HG03457 (cell line): Measurements from ENCODE around the gene FCHO1.
A peak's percentile ranks its signal among the peaks of the same experiment; 100 is the strongest.
"Not testable (repeated sequence)": the region's sequence is repeated elsewhere in the genome, so short reads cannot be mapped to it uniquely, and the experiment has no call there.

Experiments used
- ATAC-seq: cut with Tn5 transposase; IDR thresholded peaks from one replicate; pipeline ENCODE4 v1.9.1; 2021; ENCODE audit warnings: moderate number of reproducible peaks; ENCODE audit not compliant: unreplicated experiment

FCHO1 gene

DNA sequence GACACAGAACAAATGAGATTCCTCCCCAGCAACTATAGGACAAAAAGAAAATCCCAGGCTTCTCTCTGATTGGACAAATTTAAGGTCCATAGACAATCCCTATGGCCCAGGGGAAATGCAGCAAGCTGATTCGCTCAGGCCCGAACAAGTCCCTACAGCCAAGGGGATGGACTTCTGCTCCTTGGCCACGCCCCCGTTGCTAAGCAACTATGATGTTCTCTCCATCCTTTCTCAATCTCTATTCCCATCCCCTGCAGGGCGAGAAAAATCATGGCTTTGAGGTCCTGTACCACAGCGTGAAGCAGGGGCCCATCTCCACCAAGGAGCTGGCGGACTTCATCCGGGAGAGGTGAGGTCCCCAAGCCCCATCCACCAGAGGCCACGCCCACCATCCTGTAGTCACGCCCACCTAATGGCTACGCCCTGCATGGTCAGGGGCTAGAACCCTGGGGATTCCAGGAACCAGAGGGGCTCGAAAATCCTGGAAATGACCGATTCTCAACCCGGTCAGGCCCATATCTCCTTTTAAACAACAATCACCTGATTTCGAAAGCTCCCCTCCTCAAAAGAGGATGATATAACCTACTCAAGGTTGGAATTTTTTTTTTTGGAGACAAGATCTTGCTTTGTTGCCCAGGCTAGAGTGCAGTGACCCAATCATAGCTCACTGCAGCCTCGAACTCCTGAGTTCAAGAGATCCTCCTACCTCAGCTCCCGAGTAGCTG is 11.4 kb downstream of the FCHO1 start:
- no peak for ATAC-seq

DNA sequence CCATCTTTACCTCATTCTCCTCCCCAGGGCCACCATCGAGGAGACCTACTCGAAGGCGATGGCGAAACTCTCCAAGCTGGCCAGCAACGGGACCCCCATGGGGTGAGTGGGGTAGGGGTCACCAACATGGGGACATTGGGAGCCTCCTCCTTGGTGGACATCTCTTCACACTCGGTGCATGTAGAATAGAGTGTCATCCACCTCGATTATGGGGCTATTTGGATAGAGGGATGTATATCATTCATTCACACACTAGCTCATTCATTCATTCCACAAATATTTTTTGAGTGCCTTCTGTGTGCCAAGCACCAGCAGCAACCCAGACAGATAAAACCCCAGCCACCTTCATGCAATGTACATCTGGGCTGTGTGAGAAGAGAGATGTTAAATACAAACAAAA is 13.1 kb downstream of the FCHO1 start:
- no peak for ATAC-seq

DNA sequence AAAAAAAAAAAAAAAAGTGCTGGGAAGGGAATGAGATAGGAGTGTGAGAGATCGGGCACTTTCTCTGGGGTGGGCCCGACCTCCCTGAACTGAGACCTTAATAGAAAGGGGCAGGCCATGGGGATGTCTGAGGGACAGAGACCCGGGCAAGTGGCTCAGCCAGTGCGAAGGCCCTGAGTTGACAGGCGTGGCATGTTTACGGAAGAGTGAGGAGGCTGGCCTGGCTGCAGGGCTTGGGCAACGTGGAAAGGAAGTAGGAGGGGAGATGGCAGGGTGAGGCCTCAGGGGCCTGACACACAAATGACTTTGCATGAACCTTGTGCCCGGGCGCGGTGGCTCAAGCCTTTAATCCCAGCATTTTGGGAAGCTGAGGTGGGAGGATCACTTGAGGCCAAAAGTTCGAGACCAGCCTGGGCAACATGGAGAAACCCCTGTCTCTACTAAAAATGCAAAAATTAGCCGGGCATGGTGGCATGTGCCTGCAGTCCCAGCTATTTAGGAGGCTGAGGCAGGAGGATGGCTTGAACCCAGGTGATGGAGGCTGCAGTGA is 13.9 kb downstream of the FCHO1 start:
- ATAC-seq: no peak

DNA sequence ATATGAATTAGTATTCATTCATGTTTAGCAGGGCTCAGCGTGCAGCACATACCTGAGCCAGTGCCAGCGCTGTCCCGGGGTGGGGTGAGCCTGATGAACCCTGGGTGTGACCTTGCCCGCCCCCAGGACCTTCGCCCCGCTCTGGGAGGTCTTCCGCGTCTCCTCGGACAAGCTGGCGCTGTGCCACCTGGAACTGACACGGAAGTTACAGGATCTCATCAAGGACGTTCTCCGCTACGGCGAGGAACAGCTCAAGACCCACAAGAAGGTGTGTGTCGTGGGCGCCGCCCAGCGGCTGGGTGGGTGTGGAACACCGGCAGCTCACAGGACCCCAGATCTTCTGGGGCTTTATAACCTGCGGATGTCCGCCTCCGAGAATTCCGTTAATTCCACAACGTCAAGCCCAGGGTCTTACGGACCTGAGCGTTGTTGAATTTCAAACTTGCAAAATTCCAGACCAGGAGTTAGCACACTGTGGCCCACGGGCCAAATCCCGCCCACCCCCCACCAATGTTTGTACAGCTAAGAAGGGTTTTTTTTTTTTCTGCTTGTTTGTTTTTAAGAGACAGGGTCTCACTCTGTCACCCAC is 15.4 kb downstream of the FCHO1 start:
- ATAC-seq: no peak

DNA sequence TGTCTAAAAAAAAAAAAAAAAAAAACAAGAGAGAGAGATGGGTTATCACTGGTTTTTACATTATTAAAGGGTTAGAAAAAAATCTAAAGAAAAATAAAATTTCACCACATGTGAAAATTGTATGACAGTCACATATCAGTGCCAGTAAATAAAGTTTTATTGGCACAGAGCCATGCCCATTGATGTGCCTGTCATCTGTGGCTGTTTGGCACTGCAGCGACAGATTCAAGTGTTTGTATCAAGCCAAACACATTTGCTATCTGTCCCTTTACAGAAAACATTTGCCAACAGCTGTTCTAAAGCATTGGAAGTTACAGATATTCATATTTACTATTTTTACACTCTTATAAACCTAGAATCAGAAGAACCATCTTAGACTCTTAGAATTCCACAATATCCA is 16.3 kb downstream of the FCHO1 start:
- no peak for ATAC-seq

DNA sequence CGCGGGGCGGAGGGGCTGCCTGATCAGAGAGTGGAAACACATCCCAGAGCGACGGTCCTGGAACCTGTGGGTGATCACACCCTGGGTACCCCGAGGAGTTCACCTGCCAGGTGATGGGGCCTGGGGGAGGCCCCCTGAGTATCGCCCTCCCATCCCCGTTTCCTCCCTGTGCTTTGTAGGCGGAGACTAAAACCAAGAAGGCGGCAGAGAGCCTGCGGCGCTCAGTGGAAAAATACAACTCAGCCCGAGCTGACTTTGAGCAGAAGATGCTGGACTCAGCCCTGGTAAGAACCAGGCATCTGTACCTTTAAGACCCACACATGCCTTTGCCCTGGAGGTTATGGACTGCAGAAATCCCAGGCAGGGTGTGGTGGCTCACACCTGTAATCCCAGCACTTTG is 19.3 kb downstream of the FCHO1 start:
- ATAC-seq: no peak

DNA sequence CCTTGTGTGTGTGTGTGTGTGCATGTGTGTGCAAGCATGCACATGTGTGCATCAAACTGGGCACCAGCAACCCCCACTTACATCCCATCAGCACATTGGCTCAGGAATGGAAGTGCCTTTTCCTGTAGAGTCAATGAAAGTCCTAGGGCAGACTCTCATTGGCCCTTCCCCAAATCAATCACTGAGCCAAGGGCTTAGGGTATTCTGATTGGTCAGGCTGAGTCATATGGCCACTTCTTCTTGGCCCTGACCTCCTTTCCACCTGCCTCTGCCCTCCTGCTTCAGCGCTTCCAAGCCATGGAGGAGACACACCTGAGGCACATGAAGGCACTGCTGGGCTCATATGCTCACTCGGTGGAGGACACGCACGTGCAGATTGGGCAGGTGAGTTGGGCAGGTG is 20.9 kb downstream of the FCHO1 start:
- no peak for ATAC-seq

DNA sequence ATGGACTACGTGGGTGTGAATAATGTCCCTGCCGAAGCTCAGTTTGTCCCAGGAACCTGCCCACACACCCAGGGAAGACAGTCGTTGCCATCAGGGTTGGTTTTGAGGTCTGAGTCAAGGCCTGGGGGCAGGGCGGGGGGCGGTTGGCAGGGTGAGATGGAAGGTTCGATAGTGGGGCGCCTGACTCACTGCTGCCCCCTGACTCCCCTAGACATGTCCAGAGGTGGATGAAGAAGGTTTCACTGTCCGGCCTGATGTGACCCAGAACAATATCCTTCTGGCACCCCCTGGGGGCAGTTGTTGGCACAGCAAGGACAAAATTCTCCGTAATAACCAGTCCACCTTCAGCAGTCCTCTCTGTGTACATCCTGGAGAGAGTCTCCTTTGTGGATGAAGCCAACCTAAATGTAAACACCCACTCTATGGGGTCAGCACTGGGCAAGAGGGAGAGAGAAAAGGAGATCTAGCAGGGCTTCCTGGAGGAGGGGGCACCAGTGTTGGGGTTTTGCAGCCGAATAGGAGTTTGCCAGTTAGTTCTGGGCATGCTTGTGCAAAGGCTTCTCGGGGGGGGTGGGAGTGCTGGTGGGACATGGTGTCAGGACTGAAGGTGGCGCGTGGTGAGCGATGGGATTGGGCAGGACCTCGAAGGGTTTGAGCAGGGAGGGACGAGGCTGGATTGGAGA is 24.1 kb downstream of the FCHO1 start:
- no peak for ATAC-seq

DNA sequence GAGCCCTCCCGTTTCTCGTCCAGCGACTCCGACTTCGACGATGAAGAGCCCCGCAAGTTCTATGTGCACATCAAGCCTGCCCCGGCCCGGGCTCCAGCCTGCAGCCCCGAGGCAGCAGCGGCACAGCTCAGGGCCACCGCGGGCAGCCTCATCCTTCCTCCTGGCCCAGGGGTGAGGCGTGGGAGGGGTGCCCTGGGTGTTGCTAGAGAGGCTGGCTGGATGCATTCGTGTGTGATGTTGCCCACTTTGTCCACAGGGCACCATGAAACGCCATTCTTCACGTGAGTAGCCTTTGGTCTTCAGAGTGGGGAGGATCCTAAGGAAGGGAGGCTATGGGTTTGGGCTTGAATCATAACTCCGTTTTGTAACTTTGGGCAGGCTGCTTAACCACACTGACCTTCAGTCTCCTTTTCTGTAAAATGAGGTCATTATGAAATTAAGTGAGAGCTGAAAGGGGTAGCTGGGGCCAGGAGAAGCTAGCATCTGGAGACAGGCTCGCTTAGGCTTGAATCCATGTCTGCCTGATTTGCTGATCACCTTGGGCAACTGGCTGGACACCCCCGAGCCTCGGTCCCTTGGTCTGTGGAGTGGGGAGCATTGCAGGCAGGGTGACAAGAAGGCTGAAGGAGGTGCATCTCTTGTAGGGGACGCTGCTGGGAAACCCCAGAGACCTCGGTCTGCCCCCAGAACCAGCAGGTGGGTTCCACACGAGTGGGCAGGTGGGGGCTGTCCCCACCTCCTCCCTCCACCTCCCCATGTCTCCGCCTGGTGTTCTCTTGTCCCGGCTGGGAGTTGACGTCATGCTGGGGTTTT is 24.9 kb downstream of the FCHO1 start:
- peak; percentile 62 for ATAC-seq

DNA sequence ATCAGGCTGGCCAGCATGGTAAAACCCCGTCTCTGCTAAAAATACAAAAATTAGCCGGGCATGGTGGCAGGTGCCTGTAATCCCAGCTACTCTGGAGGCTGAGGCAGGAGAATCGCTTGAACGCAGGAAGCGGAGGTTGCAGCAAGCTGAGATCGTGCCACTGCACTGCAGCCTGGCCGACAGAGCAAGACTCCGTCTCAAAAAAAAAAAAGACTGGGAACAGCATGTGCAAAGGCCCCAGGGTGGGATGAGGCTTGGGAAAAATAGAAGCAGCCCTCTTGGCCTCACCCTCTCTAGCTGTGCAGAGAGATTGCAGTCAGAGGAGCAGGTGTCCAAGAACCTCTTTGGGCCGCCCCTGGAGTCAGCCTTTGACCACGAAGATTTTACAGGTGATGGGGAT is 26.6 kb downstream of the FCHO1 start:
- not testable (repeated sequence) for ATAC-seq

DNA sequence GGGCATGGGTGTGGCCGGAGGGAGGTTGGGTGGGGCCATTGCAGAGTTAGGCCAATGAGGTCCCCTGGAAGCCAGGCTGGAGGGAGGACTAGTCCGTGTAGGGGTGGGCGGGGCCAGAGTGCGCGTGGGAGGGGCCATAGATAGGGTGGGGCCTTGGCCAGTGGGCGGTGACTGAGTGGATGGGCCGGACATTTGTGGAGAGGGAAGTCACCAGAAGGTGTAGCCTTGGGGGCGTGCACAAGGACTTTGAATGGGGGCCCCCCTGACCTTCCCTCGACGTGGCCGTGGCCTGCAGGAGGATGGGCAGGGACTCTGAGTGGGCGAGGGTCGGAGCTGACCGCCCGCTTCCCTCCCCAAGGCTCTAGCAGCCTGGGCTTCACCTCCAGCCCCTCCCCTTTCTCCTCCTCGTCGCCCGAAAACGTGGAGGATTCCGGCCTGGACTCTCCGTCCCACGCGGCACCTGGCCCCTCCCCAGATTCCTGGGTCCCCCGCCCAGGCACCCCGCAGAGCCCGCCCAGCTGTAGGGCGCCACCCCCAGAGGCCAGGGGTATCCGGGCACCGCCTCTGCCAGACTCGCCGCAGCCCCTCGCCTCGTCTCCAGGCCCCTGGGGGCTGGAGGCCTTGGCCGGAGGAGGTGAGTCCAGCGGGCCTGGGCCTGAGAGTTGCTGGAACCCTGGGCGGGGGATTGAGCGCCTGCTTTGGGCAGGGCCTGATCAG is 27.1 kb downstream of the FCHO1 start:
- ATAC-seq: no peak

DNA sequence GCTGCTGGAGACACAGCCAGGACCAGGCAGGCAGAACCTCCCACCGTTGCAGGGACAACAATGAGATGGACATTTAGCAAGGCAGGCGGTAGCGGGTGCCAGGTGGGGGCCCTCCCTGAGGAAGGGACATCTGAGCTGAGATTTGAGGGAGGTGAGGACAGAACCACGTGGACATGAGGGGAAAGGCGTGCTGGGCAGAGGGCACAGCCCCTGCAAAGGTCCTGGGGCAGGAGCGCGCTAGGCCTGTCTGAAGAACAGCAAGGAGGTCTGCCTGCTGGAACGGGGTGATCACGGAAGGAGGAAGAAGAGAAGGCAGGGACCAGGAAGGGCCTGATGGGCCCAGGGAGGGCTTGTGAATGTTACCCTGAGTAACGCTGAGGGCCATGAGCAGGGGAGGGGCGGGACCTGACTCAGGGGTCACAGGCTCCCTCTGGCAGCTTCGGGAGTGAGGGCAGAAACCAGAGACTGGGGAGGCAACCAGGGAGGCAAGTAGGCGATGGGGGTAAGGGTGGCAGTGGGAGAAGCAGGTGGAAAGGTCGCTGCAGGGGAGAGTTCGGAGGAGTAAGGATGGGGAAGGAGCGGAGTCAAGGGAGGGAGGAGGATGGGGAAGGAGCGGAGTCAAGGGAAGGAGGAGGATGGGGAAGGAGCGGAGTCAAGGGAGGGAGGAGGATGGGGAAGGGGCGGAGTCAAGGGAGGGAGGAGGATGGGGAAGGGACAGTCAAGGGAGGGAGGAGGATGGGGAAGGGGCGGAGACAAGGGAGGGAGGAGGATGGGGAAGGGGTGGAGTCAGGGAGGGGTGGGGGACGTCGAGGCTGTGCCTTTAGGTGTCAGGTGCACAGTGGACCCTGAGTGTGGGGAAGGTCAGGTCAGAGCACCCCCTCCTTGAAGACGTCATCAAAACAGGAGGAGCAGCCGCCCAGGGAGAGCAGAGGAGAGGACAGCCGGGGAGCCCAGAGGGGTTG is 28.0 kb downstream of the FCHO1 start:
- ATAC-seq: no peak

DNA sequence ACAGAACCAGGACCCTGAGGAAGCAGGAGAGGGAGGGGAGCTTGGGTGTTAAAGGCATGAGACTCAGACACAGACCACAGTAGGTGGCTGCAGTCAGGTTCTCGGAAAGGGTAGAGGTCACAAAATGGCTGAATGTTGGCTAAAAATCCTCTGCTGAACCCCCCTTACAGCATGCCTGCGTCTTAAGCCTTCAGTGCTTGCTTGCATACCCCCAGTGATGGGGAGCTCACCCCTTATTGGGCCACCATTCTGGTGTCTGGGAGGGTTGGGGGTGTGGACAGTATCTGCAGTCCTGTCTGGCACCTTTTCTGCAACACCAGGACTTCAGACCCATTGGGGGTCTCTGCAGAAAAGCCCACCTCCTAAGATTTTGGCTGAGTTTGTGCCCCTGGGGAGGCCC is 29.5 kb downstream of the FCHO1 start:
- ATAC-seq: no peak

DNA sequence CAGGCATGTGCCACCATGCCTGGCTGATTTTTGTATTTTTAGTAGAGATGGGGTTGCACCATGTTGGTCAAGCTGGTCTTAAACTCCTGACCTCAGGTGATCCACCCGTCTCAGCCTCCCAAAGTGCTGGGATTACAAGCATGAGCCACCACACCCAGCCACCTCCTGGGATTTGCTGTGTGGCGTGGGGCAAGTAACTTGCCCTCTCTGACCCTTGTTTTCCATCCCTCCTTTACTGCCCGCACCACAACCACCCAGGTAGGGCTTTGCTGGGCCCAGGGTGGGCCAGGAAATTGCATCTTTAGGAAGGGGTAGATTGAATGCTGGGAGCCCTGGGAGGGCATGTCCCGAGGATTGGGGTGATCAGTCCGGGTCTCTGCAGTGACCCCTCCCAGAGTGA is 32.4 kb downstream of the FCHO1 start:
- not testable (repeated sequence) for ATAC-seq

DNA sequence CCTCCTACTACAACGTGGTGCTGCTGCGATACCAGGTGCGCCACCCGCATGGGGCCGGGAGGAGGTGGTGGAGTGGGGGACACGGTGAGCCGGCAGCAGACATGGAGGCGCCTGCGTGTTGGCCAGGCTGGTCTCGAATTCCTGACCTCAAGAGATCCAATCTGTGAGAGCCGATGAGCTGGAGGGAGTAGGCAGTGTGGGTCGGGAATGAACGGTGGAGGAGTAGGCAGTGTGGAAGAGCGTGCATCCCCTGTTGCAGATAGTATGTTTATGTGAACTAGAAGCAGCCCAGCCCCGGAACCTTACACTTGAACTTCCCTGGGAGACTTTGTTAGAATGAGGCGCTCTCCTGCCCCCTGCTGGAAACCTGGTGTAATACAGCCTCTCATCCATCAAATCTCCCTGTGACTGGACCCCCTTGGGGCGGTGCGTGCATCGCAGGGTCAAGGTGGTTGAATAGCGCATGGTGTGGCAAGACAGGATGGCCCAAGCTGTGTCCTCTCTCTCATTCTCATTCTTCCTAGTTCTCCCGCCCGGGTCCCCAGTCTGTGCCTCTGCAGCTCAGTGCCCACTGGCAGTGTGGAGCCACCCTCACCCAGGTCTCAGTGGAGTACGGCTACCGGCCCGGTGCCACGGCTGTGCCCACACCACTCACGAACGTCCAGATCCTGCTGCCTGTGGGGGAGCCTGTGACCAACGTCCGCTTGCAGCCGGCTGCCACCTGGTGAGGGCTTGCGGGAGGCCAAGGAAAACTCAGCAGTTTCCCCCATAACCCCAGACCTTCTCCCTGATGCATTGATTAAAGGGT is 33.1 kb downstream of the FCHO1 start:
- no peak for ATAC-seq

DNA sequence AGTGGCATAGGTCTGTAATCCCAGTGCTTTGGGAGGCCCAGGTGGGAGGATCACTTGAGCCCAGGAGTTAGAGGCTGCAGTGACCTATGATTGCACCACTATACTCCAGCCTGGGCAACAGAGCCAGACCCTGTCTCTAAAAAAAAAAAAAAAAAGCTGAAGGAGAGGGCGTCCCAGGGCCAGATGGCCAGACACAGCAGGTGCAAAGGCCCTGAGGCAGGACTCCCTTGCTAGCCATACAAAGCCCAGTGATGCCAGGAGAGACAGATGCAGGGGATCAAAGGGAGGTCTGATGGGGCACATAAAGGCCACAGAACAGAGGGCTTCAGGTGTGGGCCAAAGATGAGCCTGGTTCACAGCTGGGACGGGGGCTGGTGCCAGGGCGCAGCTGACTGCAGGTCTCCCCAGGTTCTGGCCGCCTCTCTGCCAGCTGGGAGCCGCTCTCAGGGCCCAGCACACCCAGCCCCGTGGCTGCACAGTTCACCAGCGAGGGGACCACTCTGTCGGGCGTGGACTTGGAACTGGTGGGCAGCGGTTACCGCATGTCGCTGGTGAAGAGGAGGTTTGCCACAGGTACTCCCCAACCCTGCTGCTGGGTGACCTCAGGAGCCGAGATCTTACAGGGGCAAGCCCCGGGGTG is 36.1 kb downstream of the FCHO1 start:
- ATAC-seq: no peak

DNA sequence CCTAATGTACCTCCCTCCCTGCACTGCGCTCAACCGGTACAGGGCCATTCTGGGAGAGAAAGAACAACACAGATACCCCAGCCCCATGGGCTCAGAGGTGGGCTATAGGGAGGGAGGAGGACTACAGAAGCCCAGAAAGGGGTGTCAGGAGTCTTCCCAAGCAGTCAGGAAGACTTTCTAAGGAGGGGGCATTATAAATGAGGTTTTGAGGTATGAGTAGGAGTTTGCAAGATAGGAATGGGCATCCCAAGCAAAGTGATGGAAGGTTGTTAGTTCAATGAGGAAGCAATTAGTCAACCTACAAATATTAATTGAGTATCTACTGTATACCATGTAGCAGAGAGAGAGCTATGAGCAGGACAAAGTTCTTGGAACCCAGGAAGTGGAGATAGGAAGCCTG is 37.4 kb downstream of the FCHO1 start:
- ATAC-seq: no peak
